MM.1S (cell line): ENCODE data around the gene ADGRL1.

ENCODE experiments used
- DNase-seq: peaks from one replicate; pipeline ENCODE4 v3.0.0-alpha.2; 2015
- H2AFZ ChIP-seq: fragments of 300-600 bp; sonication (generic); 2 replicates; pipeline ENCODE4 v1.6.0; 2016; ENCODE audit warnings: antibody characterized with exemption, low read length
- H3F3A ChIP-seq: fragments of 300-600 bp; sonication (generic); 2 replicates; pipeline ENCODE4 v1.6.1; 2016; ENCODE audit warnings: mild to moderate bottlenecking, antibody characterized with exemption, low read length, moderate library complexity, mixed read lengths; ENCODE audit not compliant: insufficient read depth
- H3K27ac ChIP-seq: fragments of 300-600 bp; sonication (generic); 2 replicates; pipeline ENCODE4 v1.5.1; 2016; ENCODE audit warnings: mild to moderate bottlenecking, low read length
- H3K27me3 ChIP-seq: fragments of 300-600 bp; sonication (generic); replicated peaks from 2 replicates; pipeline ENCODE4 v1.6.0; 2016; ENCODE audit warnings: low read length; ENCODE audit not compliant: insufficient read depth
- H3K36me3 ChIP-seq: fragments of 300-600 bp; sonication (generic); replicated peaks from 2 replicates; pipeline ENCODE4 v1.6.1; 2016; ENCODE audit warnings: mild to moderate bottlenecking, low read length, mixed read lengths; ENCODE audit not compliant: insufficient read depth
- H3K4me1 ChIP-seq: fragments of 300-600 bp; sonication (generic); 2 replicates; pipeline ENCODE4 v1.6.1; 2016; ENCODE audit warnings: low read length, mixed read lengths
- H3K4me2 ChIP-seq: fragments of 300-600 bp; sonication (generic); 2 replicates; pipeline ENCODE4 v1.6.0; 2016; ENCODE audit warnings: low read depth, low read length
- H3K4me3 ChIP-seq: fragments of 300-600 bp; sonication (generic); 2 replicates; pipeline ENCODE4 v1.5.1; 2016; ENCODE audit warnings: low read length, mixed read lengths
- H3K79me2 ChIP-seq: fragments of 300-600 bp; sonication (generic); 2 replicates; pipeline ENCODE4 v1.6.1; 2016; ENCODE audit warnings: mixed run types, low read length, mixed read lengths
- H3K9ac ChIP-seq: fragments of 300-600 bp; sonication (generic); 2 replicates; pipeline ENCODE4 v1.6.1; 2016; ENCODE audit warnings: low read length, mixed read lengths
- H3K9me2 ChIP-seq: fragments of 300-600 bp; sonication (generic); replicated peaks from 2 replicates; pipeline ENCODE4 v1.6.1; 2016; ENCODE audit warnings: mild to moderate bottlenecking, low read length, mixed read lengths; ENCODE audit not compliant: insufficient read depth
- H3K9me3 ChIP-seq: fragments of 300-600 bp; sonication (generic); replicated peaks from 2 replicates; pipeline ENCODE4 v1.6.1; 2016; ENCODE audit warnings: mild to moderate bottlenecking, low read length, mixed read lengths; ENCODE audit not compliant: insufficient read depth
- H4K20me1 ChIP-seq: fragments of 300-600 bp; sonication (generic); 2 replicates; pipeline ENCODE4 v1.6.1; 2016; ENCODE audit warnings: mild to moderate bottlenecking, low read length, moderate library complexity, mixed read lengths; ENCODE audit not compliant: insufficient read depth
- CTCF ChIP-seq: fragments of 300-600 bp; sonication (generic); IDR thresholded peaks from 2 replicates; pipeline ENCODE4 v1.5.1; 2016; ENCODE audit warnings: antibody characterized with exemption, low read length, mixed read lengths
- EZH2 ChIP-seq: fragments of 300-600 bp; sonication (generic); optimal IDR thresholded peaks from 2 replicates; pipeline ENCODE3; 2017; ENCODE audit warnings: low read depth, mild to moderate bottlenecking, antibody characterized with exemption, low read length, mixed read lengths
- EZH2phosphoT487 ChIP-seq: fragments of 300-600 bp; sonication (generic); IDR thresholded peaks from 2 replicates; pipeline ENCODE4 v1.6.1; 2018; ENCODE audit warnings: antibody characterized with exemption, low read length

ADGRL1 gene

GRCh38 chr19:14102102-14102696, 103.8 kb downstream of the ADGRL1 start:
- Histone ChIP-seq H3K9me3 (no peaks in the 10 kb centered on the region), H2AFZ (peak overlapping the region; percentile 57), H3K9ac (peak overlapping the region; percentile 38), H3K4me3 (peak overlapping the region; percentile 25), H3K27me3 (no peaks in the 10 kb centered on the region), H3K27ac (peak overlapping the region; percentile 78; the same call in 1 of the 2 replicates), H3K79me2 (no peaks in the 10 kb centered on the region), H4K20me1 (no peaks in the 10 kb centered on the region), H3K9me2 (no peaks in the 10 kb centered on the region), H3K4me1 (peaks cover 19% of the 10 kb centered on the region), H3K36me3 (no peaks in the 10 kb centered on the region), H3F3A (peaks cover 22% of the 10 kb centered on the region), H3K4me2 (peak overlapping the region; percentile 73)
- peak; percentile 27 for DNase-seq
- TF ChIP-seq CTCF (no peak), EZH2phosphoT487 (no peak), EZH2 (no peak)

GRCh38 chr19:14101003-14101545, 104.9 kb downstream of the ADGRL1 start:
- Histone ChIP-seq H2AFZ (no peak overlapping the region), H3K27me3 (no peaks in the 10 kb centered on the region), H3F3A (peaks cover 22% of the 10 kb centered on the region), H3K4me1 (peaks cover 19% of the 10 kb centered on the region), H3K36me3 (no peaks in the 10 kb centered on the region), H3K27ac (no peak overlapping the region), H3K9ac (no peak overlapping the region), H3K79me2 (no peaks in the 10 kb centered on the region), H3K4me2 (no peak overlapping the region), H3K9me3 (no peaks in the 10 kb centered on the region), H3K9me2 (no peaks in the 10 kb centered on the region), H3K4me3 (no peak overlapping the region), H4K20me1 (no peaks in the 10 kb centered on the region)
- TF ChIP-seq EZH2 (no peak), EZH2phosphoT487 (no peak), CTCF (no peak)
- DNase-seq, result no peak
